Skeletal muscle tissue (tissue), 4 donors: ENCODE data around the gene TDRD7. TPM values are rescaled to one million over a fixed set of nuclear protein-coding genes. Genes with fewer than 3 reads are reported as not detected.

Experiments used
- H3K27ac ChIP-seq: one replicate; pipeline ENCODE4 v1.7.0; 2013; ENCODE audit warnings: mild to moderate bottlenecking, low read depth, low read length, inconsistent platforms
- H3K27me3 ChIP-seq, 3 donors: one replicate each; pipeline ENCODE4 v1.7.0; 2013; ENCODE audit warnings: low read length in 3 of 3; ENCODE audit not compliant: control insufficient read depth in 3 of 3, insufficient read depth in 3 of 3
- H3K36me3 ChIP-seq, 3 donors: one replicate each; pipeline ENCODE4 v1.7.0; 2013; ENCODE audit warnings: low read length in 3 of 3; ENCODE audit not compliant: control insufficient read depth in 3 of 3, insufficient read depth in 3 of 3
- H3K4me1 ChIP-seq, 3 donors: one replicate each; pipeline ENCODE4 v1.7.0; 2013; ENCODE audit warnings: low read length in 3 of 3, mild to moderate bottlenecking in 3 of 3; ENCODE audit not compliant: control insufficient read depth in 3 of 3, insufficient read depth in 3 of 3
- H3K4me3 ChIP-seq, 3 donors: one replicate each; pipeline ENCODE4 v1.7.0; 2013; ENCODE audit warnings: low read length in 3 of 3
- H3K9ac ChIP-seq, 3 donors: one replicate each; pipeline ENCODE4 v1.7.0; 2013; ENCODE audit warnings: low read length in 3 of 3, mild to moderate bottlenecking in 3 of 3, moderate library complexity in 2 of 3, low read depth in 1 of 3
- H3K9me3 ChIP-seq, 3 donors: one replicate each; pipeline ENCODE4 v1.7.0; 2013; ENCODE audit warnings: low read length in 3 of 3; ENCODE audit not compliant: control insufficient read depth in 3 of 3
- total RNA-seq: library from RNA; depleted of rRNA; stranded (reverse); fragments of >200 nt; gene quantifications from one replicate; pipeline ENCODE4 v1.2.3, GENCODE V29; 2014
- donor health status: Osteomylitis.

Gene TDRD7
- total RNA-seq, 1 donor from 2014 or later = 5.2 TPM

- Histone ChIP-seq H3K4me3 (no peak overlapping the region), H3K36me3 (no peaks in the 10 kb centered on the region), H3K9me3 (peaks cover 2 to 8% (median 3%) of the 10 kb centered on the region in 3 donors), H3K4me1 (no peaks in the 10 kb centered on the region), H3K27me3 (peaks cover 0 to 5% (median 0%) of the 10 kb centered on the region in 3 donors), H3K27ac (no peak overlapping the region), H3K9ac (no peak overlapping the region)
Observed at GRCh38 chr9:97398999-97399758, 12.7 kb upstream of the TDRD7 start.

GRCh38 chr9:97403746-97404316, 8.1 kb upstream of the TDRD7 start:
- Histone ChIP-seq H3K4me3 (no peak overlapping the region), H3K9me3 (peaks cover 3 to 12% (median 5%) of the 10 kb centered on the region in 3 donors), H3K27ac (no peak overlapping the region), H3K4me1 (no peaks in the 10 kb centered on the region), H3K9ac (no peak overlapping the region), H3K36me3 (no peaks in the 10 kb centered on the region), H3K27me3 (peaks cover 0 to 5% (median 0%) of the 10 kb centered on the region in 3 donors)

- H3K9ac ChIP-seq = no peak overlapping the region
- no peaks in the 10 kb centered on the region for H3K27me3 ChIP-seq
- no peak overlapping the region for H3K4me3 ChIP-seq
- H3K36me3 ChIP-seq = no peaks in the 10 kb centered on the region
- no peaks in the 10 kb centered on the region for H3K4me1 ChIP-seq
- H3K9me3 ChIP-seq = peaks cover 3 to 12% (median 5%) of the 10 kb centered on the region in 3 donors
- H3K27ac ChIP-seq = no peak overlapping the region
Observed at GRCh38 chr9:97405551-97405950, 6.3 kb upstream of the TDRD7 start.

- no peaks in the 10 kb centered on the region for H3K36me3 ChIP-seq
- H3K27me3 ChIP-seq = no peaks in the 10 kb centered on the region
- H3K27ac ChIP-seq = no peak overlapping the region
- H3K9me3 ChIP-seq = peaks cover 3 to 12% (median 5%) of the 10 kb centered on the region in 3 donors
- no peak overlapping the region for H3K4me3 ChIP-seq
- no peak overlapping the region for H3K9ac ChIP-seq
- peaks cover 0 to 4% (median 0%) of the 10 kb centered on the region in 3 donors for H3K4me1 ChIP-seq
Observed at GRCh38 chr9:97406620-97407177, 5.2 kb upstream of the TDRD7 start.

GRCh38 chr9:97408562-97408961, 3.3 kb upstream of the TDRD7 start:
- Histone ChIP-seq H3K27ac (no peak overlapping the region), H3K27me3 (no peaks in the 10 kb centered on the region), H3K4me3 (no peak overlapping the region), H3K9me3 (peaks cover 3 to 9% (median 3%) of the 10 kb centered on the region in 3 donors), H3K36me3 (no peaks in the 10 kb centered on the region), H3K4me1 (peaks cover 5 to 10% (median 6%) of the 10 kb centered on the region in 3 donors), H3K9ac (no peak overlapping the region)

DNA sequence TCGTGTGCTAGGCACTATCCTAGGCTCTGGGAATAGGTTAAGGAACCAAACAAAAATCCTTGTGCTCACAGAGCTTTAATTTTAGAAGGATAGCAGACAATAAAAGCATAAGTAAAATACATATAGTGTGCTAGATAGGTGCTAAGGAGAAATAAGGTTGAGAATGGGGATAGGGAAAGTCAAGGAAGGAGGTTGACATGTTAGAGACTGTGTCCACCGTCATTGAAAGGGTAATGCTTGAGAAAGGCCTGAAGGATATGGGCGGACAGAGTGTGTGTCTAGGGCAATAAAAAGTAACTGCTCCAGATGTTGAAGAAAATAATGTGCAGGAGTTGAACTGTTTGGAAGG, 482 bp upstream of the TDRD7 start:
- Histone ChIP-seq H3K36me3 (no peaks in the 10 kb centered on the region), H3K27ac (no peak overlapping the region), H3K9ac (peak overlapping the region in 1 of 3 donors; percentile 33)

GRCh38 chr9:97412626-97413385, 910 bp downstream of the TDRD7 start:
- H3K4me1 ChIP-seq = peaks cover 5 to 11% (median 8%) of the 10 kb centered on the region in 3 donors
- peak overlapping the region; percentile 71 to 79 (median 75) for H3K9ac ChIP-seq
- peak overlapping the region; percentile 49 for H3K27ac ChIP-seq

More for the DNA sequence above, 482 bp upstream of the TDRD7 start:
- peaks cover 0 to 5% (median 0%) of the 10 kb centered on the region in 3 donors for H3K9me3 ChIP-seq
- H3K27me3 ChIP-seq = no peaks in the 10 kb centered on the region
- peak overlapping the region; percentile 37 to 75 (median 59) for H3K4me3 ChIP-seq
- H3K4me1 ChIP-seq = peaks cover 5 to 11% (median 8%) of the 10 kb centered on the region in 3 donors

GRCh38 chr9:97413462-97413861, 1.6 kb downstream of the TDRD7 start:
- H3K4me1 ChIP-seq = peaks cover 5 to 11% (median 8%) of the 10 kb centered on the region in 3 donors
- peaks cover 0 to 1% (median 0%) of the 10 kb centered on the region in 3 donors for H3K9me3 ChIP-seq
- H3K27me3 ChIP-seq = no peaks in the 10 kb centered on the region
- H3K36me3 ChIP-seq = no peaks in the 10 kb centered on the region
- no peak overlapping the region for H3K27ac ChIP-seq
- H3K9ac ChIP-seq = no peak overlapping the region
- no peak overlapping the region for H3K4me3 ChIP-seq

More at GRCh38 chr9:97412626-97413385, 910 bp downstream of the TDRD7 start:
- Histone ChIP-seq H3K36me3 (no peaks in the 10 kb centered on the region), H3K4me3 (peak overlapping the region; percentile 59 to 84 (median 75)), H3K9me3 (peaks cover 0 to 5% (median 0%) of the 10 kb centered on the region in 3 donors), H3K27me3 (no peaks in the 10 kb centered on the region)

DNA sequence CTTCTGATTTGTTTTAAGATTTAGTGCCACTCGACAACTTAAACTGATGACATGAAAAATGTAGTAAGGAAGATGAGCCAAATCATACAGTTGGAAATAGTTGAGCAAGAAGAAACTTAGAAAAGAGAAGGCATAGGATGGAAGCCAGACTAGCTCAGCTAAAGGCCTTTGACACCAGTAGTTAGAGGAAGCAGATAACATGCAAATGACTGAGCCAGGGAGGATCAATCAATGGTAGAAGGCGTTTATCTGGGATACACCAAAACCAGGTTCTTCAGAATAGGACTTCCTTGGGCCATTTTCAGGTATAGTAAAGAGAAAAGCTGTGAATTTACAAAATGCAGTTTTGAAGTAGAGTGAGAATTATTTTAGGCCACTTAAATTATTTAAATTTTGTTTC, 3.2 kb downstream of the TDRD7 start:
- H3K9me3 ChIP-seq = no peaks in the 10 kb centered on the region
- H3K27ac ChIP-seq = no peak overlapping the region
- no peak overlapping the region for H3K4me3 ChIP-seq
- H3K4me1 ChIP-seq = peaks cover 5 to 13% (median 11%) of the 10 kb centered on the region in 3 donors
- H3K9ac ChIP-seq = no peak overlapping the region
- no peaks in the 10 kb centered on the region for H3K36me3 ChIP-seq
- no peaks in the 10 kb centered on the region for H3K27me3 ChIP-seq
